Suprapubic skin (tissue), 4 donors: ENCODE measurements around the gene PPWD1. TPM values are rescaled to one million over a fixed set of nuclear protein-coding genes. Genes with fewer than 3 reads are reported as not detected.

Source experiments
- DNase-seq, 2 donors: peaks; one replicate each; pipeline ENCODE4 v3.0.0-alpha.2; 2019; ENCODE audit warnings: low spot score in 2 of 2
- H3K27ac ChIP-seq: fragments of 200-600 bp; sonication (generic); one replicate; pipeline ENCODE4 v1.5.1; 2019
- H3K27me3 ChIP-seq: fragments of 200-600 bp; sonication (generic); one replicate; pipeline ENCODE4 v1.5.1; 2019
- H3K36me3 ChIP-seq: fragments of 200-600 bp; sonication (generic); one replicate; pipeline ENCODE4 v1.5.1; 2019
- H3K4me1 ChIP-seq: fragments of 200-600 bp; sonication (generic); one replicate; pipeline ENCODE4 v1.5.1; 2019
- H3K4me3 ChIP-seq: fragments of 200-600 bp; sonication (generic); one replicate; pipeline ENCODE4 v1.5.1; 2019; ENCODE audit warnings: mild to moderate bottlenecking
- H3K9me3 ChIP-seq: fragments of 200-600 bp; sonication (generic); one replicate; pipeline ENCODE4 v1.5.1; 2019
- CTCF ChIP-seq, 2 donors: fragments of 200-600 bp in 1 of 2; fragments of 450-650 bp in 1 of 2; sonication (generic) in 1 of 2; IDR thresholded peaks; one replicate each; pipeline ENCODE4 v1.5.1; 2016 to 2019; ENCODE audit warnings: antibody characterized with exemption in 2 of 2, mild to moderate bottlenecking in 1 of 2, moderate library complexity in 1 of 2
- EP300 ChIP-seq: sonication (generic); formaldehyde crosslinking; IDR thresholded peaks from one replicate; pipeline ENCODE4 v1.6.1; 2017; ENCODE audit warnings: antibody characterized with exemption
- POLR2A ChIP-seq, 2 donors: fragments of 450-650 bp; IDR thresholded peaks; one replicate each; pipeline ENCODE4 v1.6.1; 2017; ENCODE audit warnings: antibody characterized with exemption in 2 of 2, mild to moderate bottlenecking in 2 of 2, moderate library complexity in 2 of 2
- POLR2AphosphoS5 ChIP-seq, 3 donors: sonication (generic); formaldehyde crosslinking; IDR thresholded peaks; one replicate each; pipeline ENCODE4 v1.6.1; 2017; ENCODE audit warnings: antibody characterized with exemption in 3 of 3
- WGBS: methylation state at CpG from one replicate; pipeline ENCODE4 v1.1.5; 2018; 5-methylcytosine and 5-hydroxymethylcytosine counted together
- total RNA-seq, 4 donors: library from RNA; depleted of rRNA; stranded (reverse); fragments of >200 nt; gene quantifications; one replicate each; pipeline ENCODE4 v1.1.0, GENCODE V29; 2016

PPWD1 gene
- total RNA-seq, 4 donors from 2014 or later = 27.0 to 114 (median 40.1) TPM

DNA sequence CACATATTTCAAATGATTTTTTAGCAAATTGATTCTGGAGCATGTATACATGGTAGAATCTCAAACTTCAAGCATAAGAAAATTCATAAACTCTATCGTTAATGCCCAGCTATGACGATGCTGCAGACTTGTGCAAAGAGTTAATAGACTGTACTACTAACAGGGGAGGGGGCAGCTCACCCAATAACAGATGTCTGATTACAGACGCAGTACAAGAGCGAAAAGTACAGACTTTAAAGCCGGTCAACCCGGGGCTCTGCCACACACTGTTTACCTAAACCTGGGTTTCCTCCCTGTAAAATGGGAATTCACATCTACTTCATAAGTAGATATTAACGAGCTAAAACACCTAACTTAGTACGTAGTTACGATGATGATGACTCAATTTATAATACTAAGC lies 60.4 kb downstream of the PPWD1 start:
- TF ChIP-seq CTCF (IDR thresholded peaks at IDR 0.05) (no peak), EP300 (no peak), POLR2A (IDR thresholded peaks at IDR 0.05) (no peak), POLR2AphosphoS5 (IDR thresholded peaks at IDR 0.05) (no peak)

DNA sequence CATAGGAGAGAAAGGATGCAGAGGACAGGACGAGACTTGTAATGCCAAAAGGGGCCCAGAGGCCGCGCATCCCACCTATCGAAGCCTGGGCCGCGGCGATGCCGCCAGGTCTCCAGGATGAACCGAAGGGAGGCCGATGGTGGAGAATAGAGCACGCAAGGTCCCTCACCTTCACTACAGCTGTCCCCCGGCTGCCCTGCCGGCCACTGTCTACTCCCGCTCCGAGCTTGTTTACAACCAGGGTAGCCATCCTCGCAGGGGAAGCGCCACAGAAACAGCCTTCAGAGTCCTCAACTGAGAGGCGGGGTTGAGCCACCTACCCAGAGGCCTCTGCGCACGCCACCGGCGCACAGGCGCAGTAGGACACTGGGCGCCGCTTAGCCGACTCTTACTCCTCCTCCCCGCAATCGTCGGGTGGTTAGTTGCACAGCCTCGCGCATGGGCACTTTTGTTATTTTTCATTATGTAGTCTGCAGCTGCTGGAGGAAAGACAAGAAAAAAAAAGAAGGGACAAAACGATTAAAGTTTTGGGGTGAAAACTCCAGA lies 61.0 kb downstream of the PPWD1 start, which contains the start of gene TRIM23:
Gene TRIM23, minus strand, starts transcription at position 309 of the 546 bp plus-strand sequence. Its CDS starts 59 bp downstream, at position 250.
- TF ChIP-seq CTCF (IDR thresholded peaks at IDR 0.05) = no peak
- peak in 1 of 2 donors; percentile 35 for TF ChIP-seq POLR2A (IDR thresholded peaks at IDR 0.05)
- no peak for TF ChIP-seq EP300
- peak in 1 of 3 donors; percentile 70 for TF ChIP-seq POLR2AphosphoS5 (IDR thresholded peaks at IDR 0.05)
- Histone ChIP-seq H3K27me3 (no peaks in the 10 kb centered on the region), H3K27ac (peak within 1 kb of the TSS; percentile 88), H3K4me1 (peaks cover 35% of the 10 kb centered on the region), H3K4me3 (peak within 1 kb of the TSS; percentile 95), H3K36me3 (peaks cover 2% of the 10 kb centered on the region), H3K9me3 (no peaks in the 10 kb centered on the region)
- peak; percentile 93 to 94 for DNase-seq
- under 1% methylated on average over 29 of the region's 32 CpGs for WGBS

More for the DNA sequence above, 60.4 kb downstream of the PPWD1 start:
- Histone ChIP-seq H3K4me1 (peaks cover 35% of the 10 kb centered on the region), H3K36me3 (peaks cover 2% of the 10 kb centered on the region), H3K9me3 (no peaks in the 10 kb centered on the region), H3K27me3 (no peaks in the 10 kb centered on the region), H3K4me3 (peak overlapping the region; percentile 95), H3K27ac (peak overlapping the region; percentile 88)
- no peak for DNase-seq
- WGBS = 8% methylated on average over 9 of the region's 9 CpGs

- peak within 1 kb of the TSS; percentile 95 for H3K4me3 ChIP-seq
- peak; percentile 85 to 88 for DNase-seq
- TF ChIP-seq CTCF (IDR thresholded peaks at IDR 0.05) = peak in 1 of 2 donors; percentile 3
- no peak for TF ChIP-seq EP300
- TF ChIP-seq POLR2AphosphoS5 (IDR thresholded peaks at IDR 0.05) = peak in 2 of 3 donors; percentile 27 to 90
- H3K36me3 ChIP-seq = peaks cover 9% of the 10 kb centered on the region
- under 1% methylated on average over 36 of the region's 36 CpGs for WGBS
- H3K9me3 ChIP-seq = no peaks in the 10 kb centered on the region
- no peaks in the 10 kb centered on the region for H3K27me3 ChIP-seq
- peak within 1 kb of the TSS; percentile 88 for H3K27ac ChIP-seq
- H3K4me1 ChIP-seq = peaks cover 35% of the 10 kb centered on the region
These were observed 61.8 kb downstream of the PPWD1 start, which contains the start of the genes SHLD3 and TRAPPC13 for GRCh38 chr5:65624571-65625555. Gene SHLD3, plus strand, starts transcription at chr5:65625027. Its CDS starts 4,561 bp downstream, at chr5:65629588. Gene TRAPPC13, plus strand, starts transcription at chr5:65625027. Its CDS starts 34 bp downstream, at chr5:65625061.

- H3K9me3 ChIP-seq = no peaks in the 10 kb centered on the region
- peaks cover 10% of the 10 kb centered on the region for H3K36me3 ChIP-seq
- H3K4me1 ChIP-seq = peaks cover 35% of the 10 kb centered on the region
- H3K27me3 ChIP-seq = no peaks in the 10 kb centered on the region
- peak overlapping the region; percentile 95 for H3K4me3 ChIP-seq
- WGBS = 56% methylated on average over 6 of the region's 6 CpGs
- TF ChIP-seq POLR2A (IDR thresholded peaks at IDR 0.05) = no peak
- TF ChIP-seq POLR2AphosphoS5 (IDR thresholded peaks at IDR 0.05) = no peak
- TF ChIP-seq CTCF (IDR thresholded peaks at IDR 0.05) = no peak
- no peak for TF ChIP-seq EP300
- peak overlapping the region; percentile 88 for H3K27ac ChIP-seq
- DNase-seq = no peak
These were observed 62.6 kb downstream of the PPWD1 start for GRCh38 chr5:65625743-65626142.

DNA sequence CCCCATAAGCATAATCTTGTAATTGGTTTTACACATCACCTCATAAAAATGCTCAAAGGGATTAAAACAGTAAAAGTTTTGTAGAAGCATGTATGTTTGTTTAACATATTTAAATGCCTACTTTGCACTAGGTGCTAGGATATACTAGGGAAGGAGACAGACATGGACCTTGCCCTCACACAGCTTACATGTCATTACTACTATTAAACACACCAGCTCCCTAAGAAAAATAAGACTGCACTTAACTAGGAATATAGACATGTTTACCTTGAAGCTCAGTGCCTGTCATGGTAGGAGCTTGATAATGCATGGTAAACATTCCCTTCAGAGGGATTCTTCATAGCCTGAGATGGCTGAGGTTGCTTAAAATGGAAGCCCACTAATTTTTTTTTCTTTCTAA lies 67.9 kb downstream of the PPWD1 start:
- Histone ChIP-seq H3K4me1 (peaks cover 3% of the 10 kb centered on the region), H3K27me3 (no peaks in the 10 kb centered on the region), H3K36me3 (peaks cover 11% of the 10 kb centered on the region), H3K4me3 (no peak overlapping the region), H3K9me3 (no peaks in the 10 kb centered on the region), H3K27ac (no peak overlapping the region)
- TF ChIP-seq POLR2A (IDR thresholded peaks at IDR 0.05) (no peak), POLR2AphosphoS5 (IDR thresholded peaks at IDR 0.05) (no peak), EP300 (no peak), CTCF (IDR thresholded peaks at IDR 0.05) (no peak)
- DNase-seq = no peak
